ENCODE results near the gene CASQ2. TPM values are rescaled to one million over a fixed set of nuclear protein-coding genes. Genes with fewer than 3 reads are reported as not detected.

The CASQ2 gene
- not detected in 2 replicates for total RNA-seq

DNA sequence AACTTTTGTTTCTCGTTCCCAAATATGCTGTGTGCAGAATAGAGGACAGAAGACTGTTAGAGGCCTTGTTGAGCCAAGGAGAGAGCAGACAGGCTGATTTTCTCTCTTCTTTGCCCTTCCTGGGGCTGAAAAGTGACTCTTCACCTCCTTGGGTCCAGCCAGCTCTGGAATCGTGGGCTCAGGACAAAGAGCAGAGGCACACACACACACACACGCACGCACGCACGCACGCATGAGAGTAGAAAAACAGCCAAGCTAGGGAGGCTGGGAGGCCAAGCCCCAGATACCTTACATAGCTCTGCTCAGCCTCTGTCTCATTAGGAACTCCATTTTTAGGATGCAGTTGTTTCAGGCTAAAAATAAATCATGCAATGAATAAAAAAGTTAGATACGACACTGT is at the start of gene CASQ2:
Gene CASQ2, minus strand, starts transcription at position 166 of the 400 bp plus-strand sequence. CDS start 173 bp downstream, outside the sequence.

Other genes with a start within 250 kb of the CASQ2 start
- gene VANGL1, start 126.7 kb downstream of the CASQ2 start, total RNA-seq: 9.9 and 10.1 TPM in 2 replicates
- gene NHLH2, start 72.4 kb upstream of the CASQ2 start, total RNA-seq: not detected in 2 replicates
- 1.5 and 4.0 TPM in 2 replicates for gene SLC22A15, start 207.8 kb upstream of the CASQ2 start, total RNA-seq